Heart right ventricle (tissue), 16 donors: ENCODE measurements around the gene KRT76. TPM values are rescaled to one million over a fixed set of nuclear protein-coding genes. Genes with fewer than 3 reads are reported as not detected.
"Not testable (repeated sequence)": the region's sequence is repeated elsewhere in the genome, so short reads cannot be mapped to it uniquely, and the experiment has no call there.

Experiments
- ATAC-seq, 8 donors: fragments of 200-7000 bp; cut with Tn5 transposase; one replicate each; pipeline ENCODE4 v1.9.1; 2020; ENCODE audit warnings: mild to moderate bottlenecking in 8 of 8, moderate library complexity in 8 of 8, moderate number of reproducible peaks in 1 of 8
- DNase-seq, 2 donors: peaks; one replicate each; pipeline ENCODE4 v3.0.0-alpha.2; 2020
- H3K27ac ChIP-seq, 10 donors: fragments of 200-600 bp; sonication (generic) in 2 of 10; one replicate each; pipeline versions ENCODE4 v1.5.0 to v1.8.0; 2020 to 2022; ENCODE audit warnings: mild to moderate bottlenecking in 3 of 10
- H3K27me3 ChIP-seq, 7 donors: fragments of 200-600 bp; one replicate each; pipeline ENCODE4 v1.8.0; 2021 to 2022; ENCODE audit warnings: mild to moderate bottlenecking in 2 of 7
- H3K36me3 ChIP-seq, 9 donors: fragments of 200-600 bp; sonication (generic) in 1 of 9; one replicate each; pipeline versions ENCODE4 v1.5.0 to v1.8.0; 2020 to 2022; ENCODE audit warnings: mild to moderate bottlenecking in 2 of 9
- H3K4me1 ChIP-seq, 9 donors: fragments of 200-600 bp; sonication (generic) in 1 of 9; one replicate each; pipeline versions ENCODE4 v1.5.0 to v1.8.0; 2020 to 2022; ENCODE audit warnings: mild to moderate bottlenecking in 4 of 9
- H3K4me3 ChIP-seq, 10 donors: fragments of 200-600 bp; sonication (generic) in 2 of 10; one replicate each; pipeline versions ENCODE4 v1.5.0 to v1.8.0; 2020 to 2022; ENCODE audit warnings: mild to moderate bottlenecking in 7 of 10, moderate library complexity in 2 of 10
- H3K9me3 ChIP-seq, 11 donors: fragments of 200-600 bp in 10 of 11; sonication (generic) in 2 of 11; one replicate each; pipeline versions ENCODE4 v1.5.0 to v1.8.0; 2013 to 2022; ENCODE audit warnings: mild to moderate bottlenecking in 2 of 11, control low read depth in 1 of 11, moderate library complexity in 1 of 11
- CTCF ChIP-seq, 9 donors: fragments of 200-600 bp; sonication (generic) in 2 of 9; IDR thresholded peaks; one replicate each; pipeline versions ENCODE4 v1.5.0 to v1.8.0; 2021 to 2022; ENCODE audit warnings: antibody characterized with exemption in 9 of 9, mild to moderate bottlenecking in 5 of 9, moderate library complexity in 1 of 9
- WGBS, 2 donors: extraction: QIAGEN DNeasy Blood & Tissue Kit; methylation state at CpG; one replicate each; pipeline ENCODE4 v1.1.7; 2013; ENCODE audit warnings: inconsistent platforms in 1 of 2; 5-methylcytosine and 5-hydroxymethylcytosine counted together
- intact Hi-C, 10 donors: fragments of 100-400 bp; cut with DNase I; formaldehyde crosslinking; loops; one replicate each; pipeline versions ENCODE4 v1.11.1 to v1.14.2; 2022
- polyA plus RNA-seq, 2 donors: library from polyadenylated mRNA; stranded (reverse); fragments of 200-250 nt; gene quantifications; one replicate each; pipeline ENCODE4 v1.2.3, GENCODE V29; 2013
- total RNA-seq, 10 donors: library from RNA; stranded (reverse); fragmentation: NEBNext Ultra II Directional in 3 of 10; extraction: Animal tissue kit (Norgen Biotek cat#: 25700) in 3 of 10; gene quantifications; one replicate each; pipeline versions ENCODE4 v1.2.1 to v1.2.4, GENCODE V29; 2021 to 2023
- donor health status: Arrhythmogenic right ventricular cardiomyopathy.
- donor health status: ischemic (EF 13 %, LVEDD 7.1; RV severe dilation, severe dysfunction).
- donor health status: healthy with polysubstance abuse.
- donor health status: DM: no; HTN: yes; CAD: no.
- donor health status: DM: no; HTN: no; CAD: no.
- donor health status: ischemic (EF 25% LVEDD 6.9; RV normal size, moderate dysfunction).
- donor health status: ischemic (EF 25% LVEDD 5.7; RV mildly dilated, moderate dysfunction).
- donor health status: healthy.
- donor health status: DM: yes; HTN: yes; CAD: no.
- donor health status: Ischemic cardiomyopathy.
- donor health status: ischemic (EF 35%, LVEDD 5.7; RV mildly dilated, moderate dysfunction).
- donor health status: nonischemic (EF 11% LVEDD 7.7; RV severe dilation, severe dysfunction).
- donor health status: DM: yes; HTN: yes; CAD: no.
- donor health status: PGD.
- donor health status: ischemic (EF 29% LVEDD 5.4; RV normal size, mild dysfunction).
- donor health status: nonischemic (EF 23%, LVEDD 6.1; RV moderate dilation, normal function).

Gene KRT76
- total and polyA plus RNA-seq, 12 donors: not detected

GRCh38 chr12:52754135-52754534, 23.0 kb downstream of the KRT76 start:
- H3K4me1 ChIP-seq: no peaks in the 10 kb centered on the region
- H3K4me3 ChIP-seq: no peak overlapping the region
- H3K9me3 ChIP-seq: no peaks in the 10 kb centered on the region
- DNase-seq (no peak), ATAC-seq (no peak)
- no peak overlapping the region for H3K27ac ChIP-seq
- H3K36me3 ChIP-seq: no peaks in the 10 kb centered on the region
- H3K27me3 ChIP-seq: peaks cover 0 to 46% (median 23%) of the 10 kb centered on the region in 7 donors
- no peak for TF ChIP-seq CTCF (IDR thresholded peaks at IDR 0.05)
- intact Hi-C loops: no loop called here

GRCh38 chr12:52753283-52753682, 23.9 kb downstream of the KRT76 start:
- H3K4me1 ChIP-seq: no peaks in the 10 kb centered on the region
- intact Hi-C loops: no loop called here
- no peaks in the 10 kb centered on the region for H3K9me3 ChIP-seq
- no peak overlapping the region for H3K27ac ChIP-seq
- peaks cover 0 to 45% (median 22%) of the 10 kb centered on the region in 7 donors for H3K27me3 ChIP-seq
- no peak for TF ChIP-seq CTCF (IDR thresholded peaks at IDR 0.05)
- H3K36me3 ChIP-seq: no peaks in the 10 kb centered on the region
- DNase-seq (no peak), ATAC-seq (no peak)
- WGBS, 2 donors: 81 to 84% methylated on average over 3 of the region's 3 CpGs
- no peak overlapping the region for H3K4me3 ChIP-seq

GRCh38 chr12:52752516-52752915, 24.6 kb downstream of the KRT76 start:
- Histone ChIP-seq H3K36me3 (no peaks in the 10 kb centered on the region), H3K9me3 (no peaks in the 10 kb centered on the region), H3K4me3 (no peak overlapping the region), H3K27me3 (peaks cover 0 to 40% (median 19%) of the 10 kb centered on the region in 7 donors), H3K4me1 (no peaks in the 10 kb centered on the region), H3K27ac (no peak overlapping the region)
- intact Hi-C loops: no loop called here
- DNase-seq: no peak
- no peak for TF ChIP-seq CTCF (IDR thresholded peaks at IDR 0.05)
- ATAC-seq: no peak
- WGBS, 2 donors: 80 to 82% methylated on average over 2 of the region's 2 CpGs

- H3K4me3 ChIP-seq: no peak overlapping the region
- no peaks in the 10 kb centered on the region for H3K4me1 ChIP-seq
- peaks cover 0 to 37% (median 11%) of the 10 kb centered on the region in 7 donors for H3K27me3 ChIP-seq
- H3K36me3 ChIP-seq: no peaks in the 10 kb centered on the region
- H3K27ac ChIP-seq: no peak overlapping the region
- ATAC-seq: no peak
- no peak for TF ChIP-seq CTCF (IDR thresholded peaks at IDR 0.05)
- no peaks in the 10 kb centered on the region for H3K9me3 ChIP-seq
- intact Hi-C loops: no loop called here
- no peak for DNase-seq
Measured at GRCh38 chr12:52751795-52752194, 25.4 kb downstream of the KRT76 start.

GRCh38 chr12:52750532-52750931, 26.6 kb downstream of the KRT76 start:
- DNase-seq, H3K4me3 ChIP-seq, H3K36me3 ChIP-seq, intact Hi-C loops, ATAC-seq, H3K4me1 ChIP-seq, H3K27ac ChIP-seq, H3K9me3 ChIP-seq: not testable (repeated sequence)
- H3K27me3 ChIP-seq: peaks cover 0 to 40% (median 11%) of the 10 kb centered on the region in 7 donors
- WGBS, 2 donors: 53 to 58% methylated on average over 3 of the region's 3 CpGs
